GM21360 (cell line): ENCODE results near the gene CDH12.
"Not testable (repeated sequence)": the region's sequence is repeated elsewhere in the genome, so short reads cannot be mapped to it uniquely, and the experiment has no call there.

Source experiments
- ATAC-seq: cut with Tn5 transposase; IDR thresholded peaks from one replicate; pipeline ENCODE4 v1.9.1; 2021; ENCODE audit warnings: mild to moderate bottlenecking, moderate library complexity; ENCODE audit not compliant: unreplicated experiment

Gene CDH12

DNA sequence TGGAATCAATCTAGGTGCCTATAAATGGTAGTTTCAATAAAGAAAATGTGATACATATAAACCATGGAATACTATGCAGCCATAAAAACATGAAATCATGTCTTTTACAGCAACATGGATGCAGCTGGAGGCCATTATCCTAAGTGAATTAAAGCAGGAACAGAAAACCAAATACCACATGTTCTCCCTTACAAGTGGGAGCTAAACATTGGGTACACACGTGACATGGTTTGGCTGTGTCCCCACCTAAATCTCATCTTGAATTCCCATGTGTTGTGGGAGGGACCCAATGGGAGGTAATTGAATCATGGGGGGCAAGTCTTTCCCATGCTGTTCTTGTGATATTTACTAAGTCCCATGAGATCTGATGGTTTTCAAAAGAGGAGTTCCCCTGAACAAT, 78.9 kb downstream of the CDH12 start:
- ATAC-seq: not testable (repeated sequence)

DNA sequence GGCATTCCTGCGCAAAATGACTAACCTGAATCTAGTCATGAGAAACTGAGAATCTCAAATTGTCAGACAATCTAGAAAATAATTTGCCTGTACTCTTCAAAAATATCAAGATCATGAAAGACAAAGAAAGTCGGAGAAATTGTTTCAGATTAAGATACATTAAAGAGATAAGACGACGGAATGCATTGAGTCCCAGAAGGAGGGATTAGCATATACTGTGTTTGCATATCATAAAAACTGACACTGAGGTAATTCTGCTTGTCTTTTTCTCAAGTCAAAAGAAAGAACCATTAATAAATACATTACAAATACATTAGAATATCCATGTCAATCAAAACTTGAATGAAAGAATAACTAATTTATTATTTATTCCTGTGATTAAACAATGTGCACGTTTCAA, 88.4 kb downstream of the CDH12 start:
- ATAC-seq: no peak

DNA sequence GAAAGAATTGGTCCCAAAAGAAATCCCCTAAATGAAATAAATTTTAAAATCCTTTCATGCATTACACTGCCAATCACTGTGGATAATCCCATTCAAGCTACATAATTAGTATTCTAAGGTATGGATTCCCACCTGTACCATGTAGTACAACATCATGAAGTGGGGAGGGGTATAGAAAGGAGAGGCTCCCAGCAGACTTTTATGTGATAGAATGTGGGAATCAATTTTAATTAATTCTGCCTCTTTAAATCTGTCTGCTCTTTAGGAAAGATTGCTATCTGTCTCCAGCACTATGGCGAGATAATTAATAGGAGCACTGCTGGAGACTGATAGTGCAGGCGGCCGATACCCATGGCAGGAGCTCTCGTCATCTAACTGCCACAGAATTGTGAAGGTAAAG, 95.4 kb downstream of the CDH12 start:
- ATAC-seq: no peak

DNA sequence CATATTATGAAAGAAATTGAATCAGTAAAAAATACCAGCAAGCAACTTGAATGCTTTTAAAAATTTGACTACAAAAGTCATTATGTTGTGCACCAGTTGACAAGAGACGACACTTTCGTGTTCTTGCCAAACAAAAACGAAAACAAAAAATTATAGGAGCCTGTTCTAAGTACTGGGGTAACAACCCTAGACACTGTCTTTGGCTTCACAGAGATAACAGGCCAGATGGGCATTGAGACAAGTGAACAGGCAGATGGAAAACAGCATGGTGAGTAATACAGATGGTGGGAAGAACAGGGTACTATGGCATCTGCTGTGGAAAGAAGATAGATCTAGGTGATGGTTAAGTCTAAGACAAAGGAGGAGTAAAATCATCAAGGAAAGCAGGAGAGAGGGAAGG, 99.0 kb downstream of the CDH12 start:
- ATAC-seq: no peak

DNA sequence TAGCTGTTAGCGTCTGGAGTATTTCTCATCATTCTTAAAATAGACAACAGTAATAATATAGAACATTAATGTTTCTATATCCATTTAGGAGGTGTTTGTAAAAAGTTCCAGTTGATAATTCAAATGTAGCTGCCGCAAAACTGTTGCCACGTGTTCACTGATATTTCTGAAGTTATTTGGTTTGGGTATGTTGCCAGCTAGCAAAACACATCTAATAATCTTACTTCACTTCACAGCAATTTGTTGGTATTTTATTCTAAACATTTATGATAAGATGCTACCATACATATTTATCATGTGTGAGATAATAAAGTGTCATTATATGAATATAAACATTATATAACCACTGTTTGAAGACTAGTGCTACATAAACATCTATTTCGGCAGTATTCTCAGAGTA, 101.6 kb downstream of the CDH12 start:
- no peak for ATAC-seq

DNA sequence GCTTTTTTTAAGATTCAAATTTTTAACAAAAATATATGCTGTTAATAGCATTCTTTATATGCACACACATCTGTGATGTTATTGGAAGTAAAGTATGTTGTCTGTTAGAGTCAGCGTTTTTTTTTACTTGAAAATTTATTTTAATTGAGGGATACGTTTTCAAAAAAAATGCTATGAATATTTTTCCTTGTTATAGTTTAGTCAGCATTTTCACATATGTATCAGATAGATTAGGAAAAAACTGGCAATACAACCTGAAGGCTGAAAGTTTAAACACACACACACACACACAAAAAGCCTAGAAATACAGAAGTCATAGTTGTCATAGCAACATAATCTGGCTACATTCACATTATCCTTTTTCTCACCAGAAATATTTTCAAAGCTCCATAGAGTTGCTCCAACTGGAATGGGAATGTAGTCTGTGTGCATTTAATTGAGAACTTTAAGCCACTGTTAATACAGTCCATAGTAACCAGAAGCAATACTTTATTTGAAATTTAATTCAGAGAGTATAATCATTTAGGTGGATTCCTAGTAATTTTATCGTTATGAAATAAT, 116.6 kb downstream of the CDH12 start:
- ATAC-seq: no peak

DNA sequence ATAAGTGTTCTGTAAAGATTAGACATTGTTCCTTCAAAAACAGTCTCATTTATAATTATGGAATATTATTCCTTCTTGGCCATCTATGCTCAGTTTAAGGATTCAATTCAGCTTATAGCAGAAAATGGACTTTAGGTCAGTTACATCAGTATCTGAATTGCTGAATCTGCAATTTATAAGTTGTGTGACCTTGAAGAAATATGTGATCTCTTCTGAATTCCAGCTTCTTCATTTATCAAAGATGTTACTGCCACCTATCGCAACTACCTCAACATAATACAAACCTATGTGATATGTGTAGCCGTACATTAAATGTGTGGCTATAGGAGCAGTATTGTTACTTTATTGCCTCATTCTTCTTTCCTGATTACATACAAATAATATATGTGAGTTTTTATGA, 118.2 kb downstream of the CDH12 start:
- ATAC-seq: no peak

DNA sequence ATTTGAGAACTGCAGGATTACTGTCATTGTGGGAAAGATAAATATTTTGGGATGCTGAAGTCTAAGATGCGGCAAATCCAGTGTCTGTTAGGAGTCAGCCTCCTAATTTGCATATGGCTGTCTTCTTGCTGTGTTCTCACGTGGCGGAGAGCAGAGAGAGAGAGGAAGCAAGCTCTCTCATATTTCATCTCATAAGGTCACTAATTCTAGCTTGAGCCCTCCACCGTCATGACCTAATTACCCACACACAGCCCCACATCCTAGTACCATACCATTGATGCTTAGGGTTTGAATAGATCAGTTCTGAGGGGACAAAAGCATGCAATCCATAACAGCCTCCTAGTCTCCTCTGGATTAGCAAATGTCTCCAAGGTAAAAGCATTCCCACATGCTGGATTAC, 124.5 kb downstream of the CDH12 start:
- no peak for ATAC-seq

DNA sequence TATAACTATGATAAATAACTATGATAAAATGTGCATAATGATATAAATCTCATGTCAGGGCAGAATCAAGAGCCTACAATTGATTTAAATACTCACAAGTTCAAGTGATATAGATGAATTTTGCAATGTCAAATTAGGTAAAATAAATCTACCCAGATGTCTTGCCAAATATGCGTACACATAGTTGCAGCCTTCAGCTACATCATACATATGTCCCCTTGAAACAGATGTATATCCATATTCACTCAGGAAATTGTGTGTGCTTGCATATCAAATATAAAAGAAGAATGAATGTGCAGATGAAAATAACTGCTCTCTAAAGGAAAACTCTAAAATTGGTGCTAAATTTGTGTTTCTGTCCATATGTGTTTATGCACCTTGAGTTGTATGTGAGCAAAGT, 130.7 kb downstream of the CDH12 start:
- ATAC-seq: no peak

DNA sequence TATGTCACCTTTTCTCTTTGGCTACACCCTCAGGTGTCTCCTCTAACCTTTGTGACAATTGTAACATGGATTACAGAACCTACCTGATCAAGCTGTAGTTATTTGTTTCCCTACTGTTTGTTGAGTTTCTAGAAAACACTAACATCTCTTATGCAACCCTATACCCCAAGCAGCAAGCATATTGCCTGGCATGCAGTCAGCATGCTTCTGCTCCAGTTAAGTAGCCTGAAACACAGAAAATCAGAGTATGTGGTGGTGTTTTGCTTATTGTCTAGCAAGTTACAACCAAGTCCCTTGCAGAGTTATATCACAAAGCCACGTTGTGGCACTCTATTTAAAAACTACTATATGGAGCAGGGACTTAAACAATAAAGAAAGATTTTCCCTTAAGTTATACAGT, 131.1 kb downstream of the CDH12 start:
- no peak for ATAC-seq

DNA sequence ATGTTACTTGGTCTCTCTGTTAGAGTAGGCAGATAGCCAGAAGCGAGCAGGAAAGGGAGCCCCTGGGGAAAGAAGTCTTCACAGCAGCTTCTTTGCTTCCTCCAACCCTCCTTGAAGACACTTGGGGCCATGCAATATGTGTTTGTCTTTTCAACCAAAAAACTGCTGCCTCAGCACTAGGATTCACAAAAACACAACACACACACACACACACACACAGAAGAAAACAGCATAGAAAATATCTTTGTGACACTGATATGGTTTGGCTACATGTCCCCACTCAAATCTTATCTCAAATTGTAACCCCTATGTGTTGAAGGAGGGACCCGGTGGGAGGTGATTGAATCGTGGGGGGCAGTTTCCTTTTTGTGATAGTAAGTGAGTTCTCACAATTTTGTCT, 133.3 kb downstream of the CDH12 start:
- ATAC-seq: no peak

DNA sequence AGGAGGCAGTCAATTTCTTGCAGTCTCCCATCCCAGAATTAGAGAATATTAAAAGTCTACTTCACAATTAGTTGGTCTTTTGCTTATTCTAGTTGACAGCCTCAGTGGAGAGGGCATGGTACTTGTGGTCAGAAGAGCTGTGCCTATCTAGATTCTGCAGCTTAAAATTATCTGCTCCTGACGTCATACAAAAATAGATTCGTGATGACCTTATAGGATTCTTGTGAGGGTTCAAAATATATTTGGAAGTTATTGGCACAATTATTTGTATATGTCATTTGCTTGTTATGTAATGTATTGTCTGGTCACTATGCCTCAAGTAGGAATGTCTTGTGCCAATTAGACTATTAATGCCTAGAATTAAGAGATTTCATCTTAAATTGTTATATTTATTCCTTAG, 142.5 kb downstream of the CDH12 start:
- no peak for ATAC-seq

DNA sequence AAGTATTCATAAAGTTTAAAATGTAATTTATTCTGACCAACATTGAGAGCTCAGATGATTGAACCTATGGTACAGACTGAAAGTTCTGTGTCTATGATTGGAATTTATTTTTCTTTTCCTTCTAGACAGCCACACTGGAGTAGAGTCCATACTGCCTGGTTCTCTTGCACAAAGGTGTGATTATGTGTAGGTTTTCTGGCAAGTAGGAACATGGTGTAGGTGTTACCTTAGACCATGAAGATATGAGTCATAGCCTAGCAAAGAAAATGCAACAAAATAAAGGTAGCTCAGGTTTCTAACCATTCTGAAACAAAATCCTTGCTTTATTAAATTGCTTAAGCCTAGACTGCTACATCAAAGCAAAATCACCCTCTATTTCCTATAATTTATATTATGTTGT, 143.4 kb downstream of the CDH12 start:
- no peak for ATAC-seq

DNA sequence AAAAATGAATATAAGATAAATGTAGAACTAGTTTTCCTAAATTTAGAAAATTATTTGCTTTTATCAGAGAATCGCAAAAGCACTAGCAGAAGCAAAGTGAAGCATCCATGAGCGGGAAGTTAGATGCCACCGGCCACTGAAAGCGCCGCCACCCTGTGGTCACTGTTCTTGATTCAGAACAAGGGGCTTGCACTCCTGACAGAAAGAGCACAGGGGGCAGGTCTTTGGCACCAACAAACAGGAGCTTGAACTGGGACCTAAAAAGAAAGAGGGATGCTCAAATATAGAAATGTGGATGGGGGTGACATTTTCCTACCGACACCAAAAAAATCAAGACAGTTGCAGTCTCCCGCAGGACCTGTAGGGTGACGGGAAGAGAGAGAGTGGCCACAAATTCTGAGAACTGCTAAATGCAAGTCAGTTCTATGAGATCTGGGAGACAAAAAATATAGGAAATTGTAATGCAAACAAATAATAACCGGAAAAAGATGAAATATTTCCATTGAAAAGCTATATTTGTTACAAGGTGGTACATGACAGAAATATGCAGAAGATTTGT, 144.3 kb downstream of the CDH12 start:
- no peak for ATAC-seq

DNA sequence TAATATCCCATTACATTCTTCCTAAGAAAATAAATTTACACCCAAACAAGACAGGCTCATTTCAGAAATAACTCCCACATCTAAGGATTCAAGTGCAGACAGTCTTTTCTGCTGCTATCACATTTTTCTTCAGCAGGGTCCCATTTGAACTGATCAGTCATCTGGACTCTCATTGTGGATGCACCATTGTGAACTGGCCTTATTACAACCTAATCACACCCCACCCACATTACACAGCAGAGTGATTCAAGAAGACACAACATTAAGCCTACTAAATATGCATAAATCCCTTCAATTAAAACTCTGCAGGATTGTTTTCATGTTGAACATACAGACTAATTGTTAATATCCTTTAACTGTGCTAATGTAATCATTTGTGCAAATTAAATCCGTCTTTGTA, 146.2 kb downstream of the CDH12 start:
- ATAC-seq: no peak

DNA sequence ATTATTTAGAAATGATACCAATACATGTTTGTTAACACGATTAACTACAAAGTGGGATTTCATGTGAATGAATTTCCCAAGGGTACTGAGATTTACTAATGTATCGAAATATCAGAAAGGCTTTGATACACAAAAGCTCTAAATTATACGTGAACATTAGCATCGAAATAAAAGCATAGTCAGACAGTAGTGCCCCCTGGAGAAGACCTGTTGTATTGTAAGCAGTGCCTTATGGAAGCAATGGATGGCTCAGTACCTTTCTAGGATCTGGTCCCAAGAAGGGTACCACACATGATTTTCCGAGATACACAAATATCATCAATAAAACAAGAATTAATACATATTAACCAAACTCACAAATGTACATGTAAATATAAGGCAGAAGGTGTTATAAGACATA, 153.8 kb downstream of the CDH12 start:
- ATAC-seq: no peak

DNA sequence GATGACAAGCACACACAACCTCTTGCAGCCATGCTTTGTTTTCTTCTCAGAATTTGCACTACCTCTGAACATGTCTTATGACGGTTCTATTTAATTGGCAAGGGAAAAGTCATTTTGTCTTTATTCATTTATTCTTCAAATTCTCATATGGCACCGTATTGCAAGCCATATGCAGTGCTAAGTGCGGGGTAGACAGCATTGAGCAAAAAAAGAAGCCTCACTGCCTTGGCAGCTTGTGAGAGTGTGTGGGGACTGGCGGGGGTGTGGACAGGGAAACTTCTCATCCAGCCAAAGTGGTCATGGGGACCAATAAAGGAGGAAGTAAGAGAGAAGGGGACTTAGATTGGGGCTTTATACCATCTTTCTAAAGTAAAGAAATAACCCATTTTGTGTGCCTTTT, 160.0 kb downstream of the CDH12 start:
- ATAC-seq: no peak

DNA sequence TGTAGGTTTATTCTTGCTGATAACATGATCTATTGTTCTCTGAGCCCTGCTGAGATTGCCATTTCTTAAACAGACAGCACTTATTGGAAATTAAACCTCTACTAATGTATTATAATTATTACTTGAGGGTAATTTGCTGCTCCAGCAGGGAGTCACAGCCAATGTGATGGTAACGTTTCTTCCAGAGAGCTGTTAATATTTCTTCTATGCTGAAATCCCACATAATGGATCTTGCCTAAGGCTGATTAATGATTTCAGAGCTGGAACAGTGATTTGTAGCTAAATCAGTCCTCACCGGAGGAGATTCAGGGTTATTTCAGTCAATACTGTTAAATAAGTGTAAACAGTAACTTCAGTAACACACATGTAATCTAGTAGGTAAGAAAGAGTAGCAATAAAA, 170.1 kb downstream of the CDH12 start:
- ATAC-seq: no peak

DNA sequence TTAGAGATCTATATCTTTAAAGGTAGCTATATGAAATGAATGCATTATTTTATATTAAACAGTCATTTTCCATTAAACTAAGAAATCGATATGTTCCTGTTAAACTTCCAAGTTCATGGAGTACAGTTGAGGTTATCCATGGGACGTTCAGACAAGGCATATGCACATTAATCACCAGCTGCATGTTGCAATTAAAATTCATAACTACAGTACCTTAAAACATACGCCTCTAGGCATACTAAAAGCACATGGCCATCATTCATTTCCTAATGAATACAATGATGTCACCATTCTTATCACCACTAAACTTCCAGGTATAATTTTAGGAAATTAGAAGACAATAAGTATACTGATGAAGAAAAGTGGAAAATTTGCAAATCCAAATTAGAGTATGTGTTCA, 174.3 kb downstream of the CDH12 start:
- ATAC-seq: no peak

DNA sequence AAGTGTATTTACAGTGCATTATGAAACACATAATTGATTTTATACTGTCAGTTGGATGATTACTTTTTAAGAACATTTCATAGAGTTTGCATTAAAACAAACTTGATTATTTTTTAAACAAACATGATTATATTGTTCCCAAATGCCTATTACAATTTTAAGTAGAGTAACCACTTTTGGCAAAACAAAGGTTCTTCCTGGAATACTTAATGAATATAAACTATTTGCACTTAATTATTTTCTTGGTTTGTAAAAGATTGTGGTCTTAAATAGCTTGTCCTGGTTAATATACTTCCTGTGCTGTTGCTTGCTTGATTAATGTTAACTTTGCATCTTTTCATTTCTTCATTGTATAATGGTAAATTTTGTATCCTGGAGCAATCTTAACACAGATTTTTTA, 180.0 kb downstream of the CDH12 start:
- ATAC-seq: no peak

DNA sequence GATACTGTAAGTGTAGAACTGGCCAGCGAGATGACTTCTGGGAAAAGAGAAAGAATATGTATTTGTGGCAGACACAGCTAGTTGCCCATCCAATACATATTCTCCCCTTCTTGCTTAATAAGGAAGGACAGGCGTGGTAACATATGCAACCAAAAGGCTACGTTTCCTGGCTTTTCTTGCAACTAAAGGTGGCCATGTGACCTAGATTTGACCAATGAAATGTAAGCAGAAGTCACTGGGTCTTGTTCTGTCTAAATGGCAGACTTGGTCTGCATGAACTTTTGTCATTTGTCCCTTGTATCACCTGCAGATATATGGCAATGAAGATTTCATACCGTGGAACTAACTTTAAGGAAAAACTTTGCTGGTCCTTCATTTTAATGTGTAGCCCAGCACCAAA, 183.8 kb downstream of the CDH12 start:
- ATAC-seq: no peak

DNA sequence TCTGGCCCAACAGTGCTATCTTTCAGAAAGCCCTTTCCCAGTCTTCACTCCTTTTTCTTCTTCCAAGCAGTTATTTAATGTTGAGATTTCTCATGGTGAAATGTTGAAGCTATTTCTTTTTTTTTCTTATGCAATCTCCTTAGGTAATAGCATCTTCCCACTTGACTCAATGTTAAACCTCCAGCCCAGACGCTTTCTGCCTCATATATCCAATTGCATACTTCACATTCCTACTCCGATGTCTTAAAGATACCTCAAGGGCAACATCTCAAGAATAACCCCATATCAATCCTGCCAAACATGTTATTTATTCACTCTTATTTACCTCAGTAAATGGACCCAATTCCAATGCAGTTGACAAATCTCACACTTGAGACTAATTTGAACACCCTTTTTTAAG, 187.3 kb downstream of the CDH12 start:
- ATAC-seq: no peak

DNA sequence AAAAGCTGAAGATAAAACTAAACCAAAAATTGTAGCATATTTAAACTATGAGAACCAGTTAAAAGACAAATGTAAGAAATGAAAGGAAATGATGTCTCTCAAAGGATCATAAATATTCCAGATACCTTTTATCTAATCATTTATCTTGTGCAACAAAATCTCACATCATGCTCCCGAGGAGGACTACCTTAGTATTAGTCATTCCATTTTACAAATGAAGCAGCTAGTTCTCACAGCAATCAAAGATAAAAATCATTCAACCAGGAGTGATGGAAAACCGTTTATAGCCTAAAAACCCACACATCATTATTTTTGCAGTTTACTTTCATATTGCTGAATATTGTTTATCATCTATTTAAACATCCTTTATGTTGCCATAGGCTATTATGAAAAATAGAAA, 190.0 kb downstream of the CDH12 start:
- no peak for ATAC-seq

DNA sequence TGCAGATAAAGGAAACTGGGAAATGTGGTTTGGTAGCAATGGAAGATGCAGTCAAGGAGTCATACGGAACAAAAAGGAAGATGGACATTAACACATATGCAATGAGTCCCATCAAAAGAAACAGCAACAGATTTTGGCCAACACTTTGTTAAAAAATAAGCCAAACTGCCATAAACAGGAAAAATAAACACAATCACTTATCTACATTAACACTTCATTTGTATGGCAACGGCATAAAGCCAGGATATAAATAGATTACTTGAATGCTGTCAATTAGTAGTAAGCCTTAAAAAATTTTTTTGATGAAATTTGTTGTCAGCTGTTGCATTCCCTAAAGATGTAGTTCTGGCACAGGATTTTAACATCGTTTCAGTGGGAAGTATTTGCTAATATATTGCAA, 190.8 kb downstream of the CDH12 start:
- ATAC-seq: no peak
